22Rv1 (cell line): ENCODE results near the gene GNAS.

Experiments used
- H3K27ac ChIP-seq: fragments of 450-650 bp; 2 replicates; pipeline ENCODE4 v1.5.1; 2017
- ZFX ChIP-seq: fragments of 450-650 bp; IDR thresholded peaks from 2 replicates; pipeline ENCODE4 v1.6.1; 2017; ENCODE audit warnings: antibody characterized with exemption, borderline replicate concordance
- TF ChIP-seq, protein P1 (sequence below): fragments of 450-650 bp; IDR thresholded peaks from 2 replicates; pipeline ENCODE4 v1.5.1; 2017; ENCODE audit warnings: mild to moderate bottlenecking

GNAS gene

GRCh38 chr20:58829531-58829941 lies 23.0 kb upstream of the GNAS start:
- H3K27ac ChIP-seq = no peak overlapping the region

GRCh38 chr20:58832457-58832856 lies 20.1 kb upstream of the GNAS start:
- no peak overlapping the region for H3K27ac ChIP-seq
- TF ChIP-seq ZFX = no peak
- TF ChIP-seq, protein P1, sequence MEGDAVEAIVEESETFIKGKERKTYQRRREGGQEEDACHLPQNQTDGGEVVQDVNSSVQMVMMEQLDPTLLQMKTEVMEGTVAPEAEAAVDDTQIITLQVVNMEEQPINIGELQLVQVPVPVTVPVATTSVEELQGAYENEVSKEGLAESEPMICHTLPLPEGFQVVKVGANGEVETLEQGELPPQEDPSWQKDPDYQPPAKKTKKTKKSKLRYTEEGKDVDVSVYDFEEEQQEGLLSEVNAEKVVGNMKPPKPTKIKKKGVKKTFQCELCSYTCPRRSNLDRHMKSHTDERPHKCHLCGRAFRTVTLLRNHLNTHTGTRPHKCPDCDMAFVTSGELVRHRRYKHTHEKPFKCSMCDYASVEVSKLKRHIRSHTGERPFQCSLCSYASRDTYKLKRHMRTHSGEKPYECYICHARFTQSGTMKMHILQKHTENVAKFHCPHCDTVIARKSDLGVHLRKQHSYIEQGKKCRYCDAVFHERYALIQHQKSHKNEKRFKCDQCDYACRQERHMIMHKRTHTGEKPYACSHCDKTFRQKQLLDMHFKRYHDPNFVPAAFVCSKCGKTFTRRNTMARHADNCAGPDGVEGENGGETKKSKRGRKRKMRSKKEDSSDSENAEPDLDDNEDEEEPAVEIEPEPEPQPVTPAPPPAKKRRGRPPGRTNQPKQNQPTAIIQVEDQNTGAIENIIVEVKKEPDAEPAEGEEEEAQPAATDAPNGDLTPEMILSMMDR = no peak

More at GRCh38 chr20:58829531-58829941, 23.0 kb upstream of the GNAS start:
- TF ChIP-seq ZFX = no peak
- TF ChIP-seq, protein P1 = no peak

DNA sequence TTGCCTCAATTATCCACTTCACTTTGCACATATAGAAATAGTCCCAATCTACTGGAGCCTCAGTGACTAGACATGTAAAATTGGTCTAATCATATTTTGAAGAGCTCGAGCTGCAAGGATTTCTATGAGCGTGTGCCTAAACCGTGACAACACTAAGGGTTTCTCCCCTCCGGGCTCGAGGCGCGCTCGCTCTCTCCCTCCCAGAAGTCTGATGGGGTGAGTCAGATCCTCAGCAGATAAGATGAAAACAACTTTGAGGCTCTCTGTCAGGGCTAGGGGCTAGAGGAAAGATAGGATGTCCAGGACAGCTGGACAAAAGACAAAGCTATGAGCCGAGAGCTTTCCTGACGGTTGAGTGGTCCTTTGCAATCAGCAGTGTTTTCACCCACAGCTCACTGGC lies 18.6 kb upstream of the GNAS start:
- TF ChIP-seq, protein P1 = no peak
- TF ChIP-seq ZFX = no peak
- no peak overlapping the region for H3K27ac ChIP-seq

DNA sequence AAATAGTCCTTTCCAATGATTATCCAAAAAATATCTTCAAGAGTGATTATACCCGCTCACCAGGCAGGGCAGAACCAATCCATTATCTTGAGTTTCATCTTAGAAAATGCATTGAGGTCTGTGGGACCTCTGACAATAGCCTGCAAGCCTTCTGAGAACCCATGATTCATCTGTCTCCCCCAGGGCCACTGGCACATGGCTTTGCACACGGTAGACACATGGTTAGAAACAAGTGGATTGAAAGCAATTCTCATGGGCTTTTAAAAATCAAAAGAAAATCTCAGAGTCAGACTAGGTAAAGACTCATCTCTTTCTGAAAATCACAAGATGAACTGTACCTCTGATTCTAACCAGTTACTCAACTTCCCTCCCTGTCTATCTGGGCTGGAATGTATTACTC lies 17.3 kb upstream of the GNAS start:
- H3K27ac ChIP-seq = no peak overlapping the region
- TF ChIP-seq, protein P1 = no peak
- no peak for TF ChIP-seq ZFX

DNA sequence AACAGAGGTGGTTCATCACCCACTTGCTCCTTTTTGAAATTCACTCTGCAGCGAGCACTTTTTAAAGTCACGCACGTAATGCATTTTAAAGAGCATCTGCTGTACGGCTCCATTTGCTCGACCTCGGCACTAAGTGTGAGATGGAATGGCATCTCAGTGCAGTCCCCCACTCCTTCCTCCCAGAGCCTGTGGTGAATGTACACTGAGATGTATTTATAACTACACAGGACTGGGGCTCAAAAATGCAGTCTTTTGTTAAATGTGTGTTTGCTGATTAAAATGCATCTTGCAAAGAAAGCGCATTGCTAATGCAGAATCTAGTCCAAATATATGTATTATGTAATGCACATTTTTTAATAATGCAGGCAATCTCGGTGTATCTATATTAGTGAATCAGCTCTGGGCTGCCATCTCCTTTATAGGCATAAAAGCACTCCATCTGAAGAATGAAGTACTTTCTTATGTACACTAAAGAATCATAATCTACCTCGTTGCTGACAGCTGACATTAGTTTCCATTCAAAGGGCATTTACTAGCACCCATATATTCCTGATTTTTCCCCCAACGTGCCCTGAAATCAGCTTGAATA lies 15.8 kb upstream of the GNAS start:
- TF ChIP-seq ZFX = no peak
- TF ChIP-seq, protein P1 = no peak
- no peak overlapping the region for H3K27ac ChIP-seq

DNA sequence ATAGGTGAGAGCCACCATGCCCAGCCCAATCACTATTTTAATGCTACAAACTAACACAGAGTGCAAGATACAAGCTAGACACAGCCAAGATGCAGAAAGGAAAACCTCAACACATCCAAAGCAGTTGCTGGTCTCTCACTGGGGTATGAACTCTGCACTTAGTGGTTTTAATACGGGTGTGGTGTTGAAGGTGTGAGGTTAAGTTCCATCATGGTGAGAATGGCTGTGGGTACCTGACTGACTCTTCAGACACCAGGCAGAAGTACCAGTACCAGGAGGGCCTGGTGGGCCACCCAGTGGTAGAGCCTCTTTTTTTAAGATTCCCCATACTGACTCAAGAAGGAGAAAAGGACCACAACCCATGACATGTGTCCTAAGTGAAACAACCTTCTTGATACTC lies 14.8 kb upstream of the GNAS start:
- TF ChIP-seq, protein P1 = no peak
- TF ChIP-seq ZFX = no peak

DNA sequence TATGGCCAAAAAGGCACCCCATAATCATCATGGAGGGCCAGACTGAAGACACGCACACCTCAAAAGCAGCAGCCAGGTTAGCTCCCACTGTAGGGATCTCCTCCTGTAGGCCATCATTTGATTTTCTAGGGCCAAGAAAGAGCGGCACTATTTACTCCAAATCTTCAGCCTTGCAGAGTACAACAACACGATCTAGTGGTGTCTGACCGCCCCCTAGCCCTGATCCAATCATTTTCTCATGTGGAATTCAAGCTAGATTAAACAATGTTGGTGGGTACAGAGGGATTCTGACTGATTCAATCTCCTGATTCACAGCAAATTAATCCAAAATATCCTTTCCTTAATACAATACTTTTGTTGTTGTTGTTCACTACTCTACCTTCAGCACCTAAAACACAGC lies 14.3 kb upstream of the GNAS start:
- TF ChIP-seq, protein P1 = no peak
- TF ChIP-seq ZFX = no peak

More for the DNA sequence above, 14.8 kb upstream of the GNAS start:
- H3K27ac ChIP-seq = no peak overlapping the region

More for the DNA sequence above, 14.3 kb upstream of the GNAS start:
- H3K27ac ChIP-seq = no peak overlapping the region
